Fibroblast of lung (primary cell): ENCODE data around the gene SYNE1.

Experiments used
- EZH2 ChIP-seq: IDR thresholded peaks from 2 replicates; pipeline ENCODE4 v1.5.1; 2012; ENCODE audit warnings: low read length, control low read depth, mild to moderate bottlenecking; ENCODE audit errors: missing control alignments
- TF ChIP-seq, protein P1 (sequence below), 2 donors: IDR thresholded peaks in 1 of 2; conservative IDR thresholded peaks in 1 of 2; 1 replicate in 1 of 2; 2 replicates in 1 of 2; pipeline ENCODE4 v1.5.1; 2011 to 2012; ENCODE audit warnings: low read length in 2 of 2, control low read depth in 1 of 2, inconsistent platforms in 1 of 2, low read depth in 1 of 2, mild to moderate bottlenecking in 1 of 2

DNA sequence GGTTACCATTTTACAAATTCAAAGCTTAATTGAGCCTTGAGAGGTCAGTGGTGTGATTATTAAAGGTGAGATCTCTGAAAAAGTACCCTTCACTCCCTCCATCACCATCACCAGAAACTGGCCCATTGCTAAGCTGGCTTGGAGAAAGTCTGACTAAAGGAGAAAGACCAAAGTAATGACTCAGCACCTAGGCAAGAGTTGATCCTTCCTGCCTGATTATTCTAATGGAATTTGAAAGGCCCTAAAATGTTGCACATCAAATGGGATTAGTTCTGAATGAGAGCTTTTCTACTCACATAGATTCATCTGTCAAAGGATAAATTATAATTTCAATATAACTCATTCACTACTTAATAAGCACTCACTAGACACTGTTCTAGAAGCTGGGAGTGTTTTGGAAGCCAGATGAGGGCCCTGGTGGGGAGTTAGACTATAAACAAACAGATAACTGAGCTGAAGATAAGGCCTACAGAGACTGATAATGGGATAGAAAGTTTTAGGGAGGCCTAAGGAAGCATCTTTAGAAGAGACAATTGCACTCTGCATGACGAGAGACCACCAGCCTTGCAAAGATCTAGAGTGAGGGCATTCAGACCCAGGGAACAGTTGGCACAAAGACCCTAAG is 366.7 kb downstream of the SYNE1 start:
- TF ChIP-seq EZH2 = no peak
- TF ChIP-seq, protein P1, sequence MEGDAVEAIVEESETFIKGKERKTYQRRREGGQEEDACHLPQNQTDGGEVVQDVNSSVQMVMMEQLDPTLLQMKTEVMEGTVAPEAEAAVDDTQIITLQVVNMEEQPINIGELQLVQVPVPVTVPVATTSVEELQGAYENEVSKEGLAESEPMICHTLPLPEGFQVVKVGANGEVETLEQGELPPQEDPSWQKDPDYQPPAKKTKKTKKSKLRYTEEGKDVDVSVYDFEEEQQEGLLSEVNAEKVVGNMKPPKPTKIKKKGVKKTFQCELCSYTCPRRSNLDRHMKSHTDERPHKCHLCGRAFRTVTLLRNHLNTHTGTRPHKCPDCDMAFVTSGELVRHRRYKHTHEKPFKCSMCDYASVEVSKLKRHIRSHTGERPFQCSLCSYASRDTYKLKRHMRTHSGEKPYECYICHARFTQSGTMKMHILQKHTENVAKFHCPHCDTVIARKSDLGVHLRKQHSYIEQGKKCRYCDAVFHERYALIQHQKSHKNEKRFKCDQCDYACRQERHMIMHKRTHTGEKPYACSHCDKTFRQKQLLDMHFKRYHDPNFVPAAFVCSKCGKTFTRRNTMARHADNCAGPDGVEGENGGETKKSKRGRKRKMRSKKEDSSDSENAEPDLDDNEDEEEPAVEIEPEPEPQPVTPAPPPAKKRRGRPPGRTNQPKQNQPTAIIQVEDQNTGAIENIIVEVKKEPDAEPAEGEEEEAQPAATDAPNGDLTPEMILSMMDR (conservative IDR thresholded peaks at IDR 0.05 in 1 of 2, IDR thresholded peaks at IDR 0.05 in 1 of 2; ENCODE audit: low read depth in 1 of 2, low read length in 2 of 2) = no peak
